ENCODE results near the gene EME2.
A peak's percentile ranks its signal among the peaks of the same experiment; 100 is the strongest.

The EME2 gene

DNA sequence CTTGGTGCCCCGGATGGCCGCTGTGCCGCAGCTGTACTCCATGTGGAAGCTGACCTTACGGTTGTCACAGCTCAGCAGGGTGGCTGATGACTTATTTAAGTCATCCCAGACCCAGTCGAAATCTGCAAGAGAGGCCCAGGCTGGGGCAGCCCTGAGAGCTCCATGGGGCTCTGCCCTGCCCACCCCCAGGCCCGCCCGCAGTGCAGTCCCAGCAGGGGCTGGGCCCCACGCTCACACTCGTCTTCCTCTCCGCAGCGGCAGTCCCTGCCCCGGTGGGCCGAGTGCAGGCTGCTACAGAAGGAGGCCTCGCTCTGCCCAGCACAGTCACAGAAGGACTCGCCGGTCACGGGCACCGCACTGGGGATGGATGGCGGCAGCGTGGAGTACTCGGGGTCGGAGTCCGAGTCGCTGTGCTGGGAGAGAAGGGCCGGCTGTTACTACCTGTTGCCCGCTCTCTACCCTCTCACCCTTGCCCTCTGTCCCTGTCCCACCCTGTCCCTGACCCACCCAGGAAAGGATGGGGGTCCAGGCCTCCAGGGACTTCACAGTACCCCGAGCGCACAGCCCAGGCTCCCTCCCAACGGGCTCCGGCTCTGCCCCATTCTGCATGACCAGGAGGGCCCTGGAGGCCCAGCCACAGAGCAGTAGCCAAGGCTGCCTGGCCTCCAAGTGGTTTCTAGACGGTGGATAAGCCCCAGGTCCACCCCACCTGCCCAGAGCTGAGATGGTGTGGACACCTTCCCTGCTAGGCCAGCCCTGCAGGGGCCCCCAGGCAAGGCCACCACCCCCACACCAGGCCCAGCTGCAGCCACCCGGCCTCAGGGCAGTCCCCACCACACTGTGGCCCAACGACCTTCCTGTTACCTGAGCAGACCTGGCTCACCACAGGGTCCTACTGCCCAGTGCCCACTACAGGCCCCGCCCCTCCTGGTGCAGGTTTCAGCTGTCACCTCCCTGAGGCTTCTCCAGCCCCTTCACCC, 5.9 kb downstream of the EME2 start:
- no peak for FAIRE-seq

DNA sequence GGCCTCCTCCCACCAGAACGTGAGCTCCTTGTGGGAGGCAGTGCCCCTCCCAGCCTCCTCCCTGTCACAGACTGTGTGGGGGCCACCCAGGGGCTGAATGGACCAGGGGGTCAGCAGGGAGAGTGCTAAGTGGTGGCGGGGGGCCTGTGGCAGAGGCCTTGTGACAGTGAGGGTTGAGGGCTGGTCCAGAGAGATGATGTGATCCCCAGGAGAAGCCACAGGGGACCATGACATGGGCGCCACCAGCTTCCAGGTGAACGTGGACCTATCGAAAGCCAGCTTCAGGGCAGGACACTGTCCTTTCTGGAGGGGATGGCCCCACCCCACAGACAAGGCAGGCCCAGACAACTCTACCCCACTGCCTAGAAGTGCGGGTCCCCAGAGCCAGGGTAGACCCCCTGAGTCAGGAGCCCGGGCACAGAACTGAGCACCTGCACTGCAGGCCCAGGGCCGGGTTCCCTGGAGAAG, 6.7 kb downstream of the EME2 start:
- no peak for FAIRE-seq

DNA sequence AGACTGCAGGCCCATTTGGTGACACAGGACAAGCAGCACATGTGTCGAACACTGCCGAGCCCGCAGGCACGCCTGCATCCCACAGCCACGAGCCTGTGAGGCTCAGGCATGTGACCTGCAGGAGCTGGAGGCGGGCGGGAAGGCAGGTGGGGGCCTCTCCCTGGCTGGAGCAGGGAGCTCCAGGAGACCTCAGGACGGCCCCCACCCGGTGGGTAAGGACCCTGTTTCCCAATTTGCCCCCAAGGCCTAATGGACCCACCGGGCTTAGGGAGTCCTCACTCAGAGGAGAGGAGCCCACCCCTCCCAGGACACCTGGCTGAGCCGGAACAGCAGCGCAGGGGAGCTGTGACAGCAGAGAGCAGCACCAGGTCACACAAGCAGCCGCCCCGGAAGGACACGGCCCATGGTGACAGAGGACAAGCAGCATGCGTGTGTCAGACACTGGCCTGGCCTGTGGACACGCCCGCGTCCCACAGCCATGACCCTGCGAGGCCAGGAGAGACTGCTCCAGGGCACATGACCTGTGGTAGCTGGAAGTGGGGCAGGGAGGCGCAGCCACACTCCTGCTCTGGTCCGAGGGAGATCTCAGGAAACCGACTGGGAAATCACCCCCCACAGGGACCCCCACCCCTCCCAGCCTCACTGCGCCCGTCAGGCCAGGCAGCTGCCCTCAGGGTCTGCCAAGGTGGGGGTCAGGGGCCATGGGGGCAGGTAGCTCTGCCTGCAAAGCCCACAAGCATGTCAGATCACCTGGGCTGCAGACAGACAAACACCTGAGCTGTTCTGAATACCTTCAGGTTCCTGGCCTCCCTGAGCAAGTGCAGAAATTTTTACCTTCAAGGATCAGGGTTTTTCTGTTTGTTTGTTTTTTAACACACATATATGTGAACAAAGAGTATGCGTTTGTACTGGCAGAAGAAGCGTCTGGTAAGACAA, 7.4 kb downstream of the EME2 start:
- FAIRE-seq, result no peak

- no peak for FAIRE-seq
Observed at GRCh38 chr16:1780677-1781072, 8.1 kb downstream of the EME2 start.

DNA sequence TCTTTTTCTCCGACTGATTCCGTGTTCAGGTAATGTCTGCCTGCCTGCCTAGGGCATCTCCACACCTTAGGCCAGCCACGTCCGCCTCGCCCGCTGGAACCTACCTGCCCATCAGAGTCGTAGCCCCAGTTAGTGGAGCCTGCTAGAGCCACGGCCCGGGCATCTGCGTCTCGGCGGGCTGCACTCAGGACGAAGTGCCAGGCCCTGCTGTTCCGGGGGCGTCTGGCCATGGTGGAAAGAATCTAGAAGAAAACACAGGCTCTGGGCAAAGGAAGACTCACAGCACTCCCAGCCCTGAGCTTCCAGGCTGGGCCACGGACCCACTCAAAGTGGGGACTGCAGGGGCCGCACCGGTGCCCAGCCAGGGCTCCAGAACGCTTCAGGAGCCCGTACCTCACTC, 8.6 kb downstream of the EME2 start:
- FAIRE-seq, result no peak

GRCh38 chr16:1781758-1782407, 9.3 kb downstream of the EME2 start:
- FAIRE-seq, result no peak

DNA sequence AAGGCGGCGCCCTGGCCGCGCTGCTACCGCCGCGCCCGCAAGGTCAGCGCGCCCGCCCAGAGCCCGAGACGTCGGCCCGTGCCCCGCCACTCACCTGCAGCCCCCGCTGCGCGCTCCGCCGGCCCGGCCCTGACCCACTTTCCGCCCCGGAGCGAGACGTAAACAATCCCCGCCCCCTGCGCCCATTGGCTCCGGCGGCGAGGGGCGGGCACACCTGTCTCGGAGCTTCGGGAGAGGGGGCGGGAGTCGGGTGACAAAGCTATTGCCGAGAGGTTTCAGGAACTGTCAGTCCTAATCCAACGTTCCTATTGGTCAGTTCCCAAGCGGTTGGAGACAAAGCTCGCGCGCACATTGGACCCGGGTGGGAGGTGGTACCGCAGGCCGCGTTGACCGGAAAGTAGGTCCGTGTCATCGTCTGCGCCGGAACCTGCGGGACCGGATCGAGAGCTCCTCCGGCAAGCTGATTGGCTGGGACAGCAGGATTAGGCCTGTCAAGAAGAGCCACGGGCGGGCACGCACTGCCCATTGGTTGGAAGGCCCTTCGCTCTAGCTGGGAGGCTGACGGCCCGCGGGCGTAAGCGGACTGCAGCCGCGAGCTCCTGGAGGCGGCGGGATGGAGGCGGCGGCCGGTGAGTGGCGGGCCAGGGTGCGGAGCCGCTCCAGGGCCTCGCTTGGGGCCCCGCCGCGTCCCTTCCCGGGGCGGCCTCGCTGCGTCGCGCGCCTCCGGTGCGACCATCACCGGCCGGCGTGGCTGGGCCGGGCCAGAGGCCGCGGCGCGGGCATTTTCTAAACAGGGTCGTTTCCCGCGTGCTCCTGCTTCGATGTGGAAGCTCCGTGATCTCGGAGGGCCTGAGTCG, 10.0 kb downstream of the EME2 start, which contains the start of the genes NUBP2 and SPSB3:
Gene NUBP2, plus strand, starts transcription at position 553 of the 857 bp plus-strand sequence. Its CDS starts 61 bp downstream, at position 614.
Gene SPSB3, minus strand, starts transcription at position 164 of the 857 bp plus-strand sequence. CDS start 1,088 bp downstream, outside the sequence.
- peak; percentile 98 for FAIRE-seq

DNA sequence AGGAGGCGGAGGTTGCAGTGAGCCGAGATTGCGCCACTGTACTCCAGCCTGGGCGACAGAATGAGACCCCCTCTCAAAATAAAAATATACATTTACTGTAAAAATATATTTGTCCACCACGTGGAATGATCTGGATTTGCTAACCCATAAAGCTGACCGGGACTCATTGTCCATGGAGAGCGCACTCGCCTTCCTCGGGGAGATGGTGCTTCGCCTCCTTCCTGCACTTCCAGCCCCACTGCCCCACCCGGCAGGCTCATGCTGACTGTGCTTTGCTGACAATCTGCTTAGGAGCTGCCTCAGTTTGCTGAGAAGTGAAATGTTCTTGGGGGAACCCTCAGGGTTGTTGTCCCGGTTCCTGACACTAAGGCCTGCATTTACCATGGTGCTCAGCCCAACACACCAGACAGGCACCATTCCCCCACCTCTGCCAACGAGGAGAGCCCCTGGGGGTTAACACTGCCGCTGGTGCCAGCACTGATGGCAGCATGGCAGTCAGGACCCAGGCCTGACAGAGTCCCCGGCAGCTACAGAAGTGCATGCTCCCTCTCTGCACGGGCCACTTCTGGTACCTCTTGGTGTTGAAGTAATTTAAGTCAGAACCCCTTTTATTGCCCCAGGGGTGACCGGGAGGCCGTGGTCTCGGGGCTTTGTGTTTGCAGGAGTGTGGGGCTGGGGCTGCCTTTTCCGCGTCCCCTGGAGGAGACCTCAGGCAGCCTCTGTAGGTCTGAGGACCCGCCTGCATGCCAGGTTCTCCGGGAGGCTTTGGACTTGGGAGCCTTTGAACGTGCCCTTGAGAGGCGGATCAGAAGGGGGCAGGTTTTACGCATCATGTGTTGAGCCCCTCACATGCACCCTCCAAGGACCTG, 12.6 kb downstream of the EME2 start:
- FAIRE-seq, result no peak

GRCh38 chr16:1785846-1786170, 13.2 kb downstream of the EME2 start:
- no peak for FAIRE-seq

DNA sequence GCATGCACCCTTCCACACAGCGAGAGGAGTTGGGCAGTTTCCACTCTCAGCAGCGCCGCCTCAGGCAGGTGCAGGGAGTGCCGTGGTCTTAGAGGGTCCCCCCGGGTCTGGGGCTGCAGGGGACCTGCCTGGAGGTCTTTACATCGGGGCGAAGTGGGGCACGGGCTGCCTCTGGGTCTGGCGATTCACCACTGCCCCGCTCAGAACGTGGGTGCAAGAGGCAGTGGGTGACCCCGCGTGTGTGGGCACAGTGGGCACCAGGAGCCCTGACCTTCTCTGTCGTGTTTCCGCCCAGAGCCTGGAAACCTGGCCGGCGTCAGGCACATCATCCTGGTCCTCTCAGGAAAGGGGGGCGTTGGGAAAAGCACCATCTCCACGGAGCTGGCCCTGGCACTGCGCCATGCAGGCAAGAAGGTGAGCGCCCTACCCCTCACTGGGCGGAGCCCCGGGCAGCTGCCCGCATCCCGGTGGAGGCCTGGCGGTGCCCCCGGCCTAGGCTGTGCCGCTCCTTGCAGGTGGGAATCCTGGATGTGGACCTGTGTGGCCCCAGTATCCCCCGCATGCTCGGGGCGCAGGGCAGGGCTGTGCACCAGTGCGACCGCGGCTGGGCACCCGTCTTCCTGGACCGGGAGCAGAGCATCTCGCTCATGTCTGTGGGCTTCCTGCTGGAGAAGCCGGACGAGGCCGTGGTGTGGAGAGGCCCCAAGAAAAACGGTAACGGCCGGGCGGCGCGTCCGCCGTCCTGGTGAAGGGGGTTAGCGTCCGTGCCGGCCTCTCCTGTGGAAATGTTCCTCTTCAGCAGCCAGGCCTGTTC, 13.8 kb downstream of the EME2 start:
- no peak for FAIRE-seq

DNA sequence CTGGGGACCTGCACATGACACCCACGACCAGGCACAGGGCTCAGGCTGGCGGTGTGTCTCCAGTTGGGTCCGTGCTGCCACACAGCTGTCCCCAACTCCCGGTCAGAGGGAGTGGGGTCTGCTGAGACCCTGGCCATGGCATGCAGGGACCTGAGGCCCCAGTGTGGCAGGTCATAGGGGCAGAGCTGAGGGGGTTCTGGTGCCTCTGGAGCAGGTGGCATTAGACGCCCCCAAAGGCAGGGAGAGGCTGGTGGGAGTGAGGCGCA, 14.4 kb downstream of the EME2 start:
- FAIRE-seq, result no peak

- no peak for FAIRE-seq
Observed at GRCh38 chr16:1787322-1788094, 14.9 kb downstream of the EME2 start.

GRCh38 chr16:1788095-1788707, 15.6 kb downstream of the EME2 start:
- FAIRE-seq, result no peak

- no peak for FAIRE-seq
Observed at GRCh38 chr16:1788708-1789100, 16.1 kb downstream of the EME2 start.

- FAIRE-seq, result no peak
Observed at GRCh38 chr16:1789643-1790045, 17.0 kb downstream of the EME2 start.

DNA sequence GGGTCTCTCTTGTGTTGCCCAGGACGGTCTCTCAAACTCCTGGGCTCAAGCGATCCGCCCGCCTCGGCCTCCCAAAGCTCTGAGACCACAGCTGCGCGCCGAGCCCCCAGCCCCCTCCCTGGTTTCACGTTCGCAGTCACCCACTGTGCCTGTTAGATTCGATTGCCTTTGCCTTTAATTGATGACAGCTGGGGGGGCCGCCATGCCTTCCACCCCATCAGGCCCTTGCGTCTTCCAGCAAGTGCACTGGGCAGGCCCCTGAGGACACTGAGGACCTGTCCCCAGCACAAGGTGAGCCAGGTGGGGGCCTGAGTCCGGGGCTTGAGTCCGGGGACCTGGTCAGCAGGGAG, 17.6 kb downstream of the EME2 start:
- no peak for FAIRE-seq

DNA sequence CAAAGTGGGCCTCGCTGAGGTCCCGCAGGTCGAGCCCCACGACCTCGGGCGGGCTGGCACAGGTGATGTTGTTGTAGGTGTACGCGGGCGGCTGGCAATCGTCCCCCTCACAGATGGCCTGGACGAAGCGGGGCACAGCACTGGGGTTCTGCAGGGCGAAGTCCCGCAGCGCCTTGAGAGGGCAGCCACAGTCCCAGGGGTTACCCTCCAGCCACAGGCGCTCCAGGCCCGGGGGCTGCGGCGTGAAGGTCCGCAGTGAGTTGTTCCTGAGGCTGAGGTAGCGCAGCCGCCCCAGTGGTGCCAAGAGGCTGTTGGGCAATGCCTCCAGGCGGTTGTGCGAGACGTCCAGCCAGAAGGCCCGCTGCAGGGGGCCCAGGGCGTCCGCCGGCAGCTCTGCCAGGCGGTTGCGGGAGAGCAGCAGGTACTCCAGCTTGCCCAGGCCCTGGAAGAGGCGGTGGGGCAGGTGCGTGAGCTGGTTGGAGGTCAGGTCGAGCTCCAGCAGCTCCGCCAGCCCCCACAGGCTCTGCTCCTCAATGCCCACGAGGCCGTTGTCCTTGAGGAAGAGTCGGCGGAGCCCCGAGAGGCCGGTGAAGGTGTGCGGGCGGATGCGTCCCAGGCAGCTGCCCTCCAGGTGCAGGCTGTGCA, 18.1 kb downstream of the EME2 start:
- no peak for FAIRE-seq

DNA sequence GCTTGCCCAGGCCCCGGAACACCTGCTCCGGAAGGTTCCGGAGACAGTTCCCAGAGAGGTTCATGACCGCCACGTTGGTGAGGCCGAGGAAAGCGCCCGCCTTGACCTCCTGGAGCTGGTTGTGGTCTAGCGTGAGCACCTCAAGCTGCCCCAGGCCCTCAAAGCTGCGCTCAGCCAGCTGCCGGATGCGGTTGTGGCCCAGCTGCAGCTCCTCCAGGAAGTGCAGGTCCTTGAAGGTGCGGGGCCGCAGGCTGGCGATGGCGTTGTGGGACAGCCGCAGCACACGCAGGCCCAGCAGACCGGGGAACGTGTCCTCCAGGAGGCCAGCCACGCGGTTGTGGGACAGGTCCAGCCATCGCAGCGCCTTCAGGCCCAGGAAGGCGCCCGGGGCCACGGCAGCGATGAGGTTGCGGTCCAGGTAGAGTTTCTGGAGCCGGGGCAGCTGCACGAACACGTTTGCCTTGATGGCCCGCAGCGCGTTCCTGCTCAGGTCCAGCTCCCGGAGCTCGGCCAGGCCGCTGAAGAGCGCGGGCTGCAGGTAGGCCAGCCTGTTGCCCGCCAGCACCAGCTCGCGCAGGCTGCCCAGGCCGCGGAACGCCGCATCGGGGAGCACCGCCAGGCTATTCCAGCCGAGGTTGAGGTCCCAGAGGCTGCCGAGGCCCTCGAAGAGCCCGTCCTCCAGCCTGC, 18.8 kb downstream of the EME2 start:
- FAIRE-seq, result no peak
